Measurements from ENCODE around the gene OVOL3.

Gene OVOL3

DNA sequence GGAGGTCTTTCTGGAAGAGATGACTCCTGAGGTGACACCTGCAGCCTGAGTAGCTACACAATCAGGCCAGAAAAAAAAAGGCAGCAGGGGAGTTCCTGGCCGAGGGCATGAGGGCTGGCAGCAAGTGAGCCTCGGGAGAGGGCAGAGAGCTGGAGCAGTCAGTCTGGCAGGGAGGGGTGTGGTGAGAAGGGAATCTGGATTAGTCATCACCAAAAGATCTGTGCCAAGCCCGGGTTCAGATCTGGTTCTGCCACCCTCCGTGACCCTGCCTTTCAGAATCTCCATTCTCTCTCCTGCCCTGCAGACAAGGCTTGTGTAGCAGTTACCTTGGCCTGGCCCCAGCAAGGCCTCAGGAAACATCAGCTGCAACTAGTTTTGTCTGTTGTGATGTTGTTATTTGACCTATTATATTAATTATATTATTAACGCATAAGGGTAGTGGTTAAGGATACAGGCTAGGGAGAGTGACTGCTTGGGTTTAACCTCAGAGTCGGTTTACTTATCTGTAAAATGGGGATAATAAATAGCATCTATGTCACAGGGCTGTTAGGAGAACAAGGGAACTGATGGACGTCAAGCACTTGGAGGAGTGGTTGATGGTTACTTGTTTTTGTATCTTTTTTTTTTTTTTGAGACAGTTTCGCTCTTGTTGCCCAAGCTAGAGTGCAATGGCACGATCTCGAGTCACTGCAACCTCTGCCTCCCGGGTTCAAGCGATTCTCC, 26.2 kb downstream of the OVOL3 start:
- no peak for DNase-seq

DNA sequence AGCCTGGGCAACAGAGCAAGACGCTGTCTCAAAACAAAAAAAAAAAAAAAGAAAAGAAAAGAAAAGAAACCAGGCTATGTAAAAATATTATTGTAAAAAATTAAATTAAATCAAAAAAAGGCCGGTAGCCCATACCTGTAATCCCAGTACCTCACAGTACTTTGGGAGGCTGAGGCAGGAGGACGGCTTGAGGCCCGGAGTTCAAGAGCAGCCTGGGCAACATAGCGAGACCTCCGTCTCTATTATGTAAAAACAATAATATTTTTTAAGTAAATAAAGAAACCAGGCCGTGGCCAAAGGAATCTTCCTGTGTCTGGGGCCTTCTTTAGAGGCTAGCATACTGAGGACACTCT, 28.2 kb downstream of the OVOL3 start:
- DNase-seq: no peak

DNA sequence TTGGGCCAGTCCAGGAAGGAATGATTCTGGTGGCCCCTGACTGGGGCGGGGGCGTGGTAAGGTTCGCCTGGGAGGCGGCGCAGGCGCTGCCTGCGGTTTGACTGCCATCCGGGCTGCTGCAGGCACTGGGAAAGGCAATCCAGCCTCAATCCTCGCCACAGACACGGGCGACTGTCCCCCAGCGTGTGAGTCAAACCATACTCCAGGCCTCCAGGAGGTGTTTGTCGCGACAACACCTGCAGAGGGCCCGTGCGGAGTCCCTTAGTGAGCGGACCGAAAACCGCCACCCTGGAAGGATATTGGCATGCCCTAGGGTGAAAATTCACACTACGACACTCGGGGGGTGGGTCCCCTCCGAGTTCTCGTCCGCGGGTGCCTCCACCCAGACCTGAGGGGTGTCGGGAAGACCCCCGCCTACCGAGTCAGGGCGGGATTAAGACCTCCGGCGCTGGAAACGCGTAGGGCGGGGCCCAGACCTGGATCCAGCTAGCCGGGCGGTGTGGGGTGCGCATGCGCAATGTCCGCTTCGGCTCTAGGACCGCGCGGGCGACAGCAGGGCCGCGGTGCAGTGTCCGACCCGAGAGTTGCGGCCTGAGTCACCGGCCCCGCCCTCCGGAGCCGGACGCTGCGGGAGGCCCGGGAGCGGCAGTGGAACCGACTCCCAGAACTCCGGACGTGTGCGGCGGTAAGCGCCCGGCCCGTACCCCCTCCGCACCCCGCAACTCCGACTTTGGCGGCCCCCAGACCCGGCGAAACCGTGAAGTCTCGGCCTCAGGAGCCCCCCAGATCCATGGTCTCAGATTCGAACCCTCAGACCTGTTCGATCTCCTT, 28.7 kb downstream of the OVOL3 start, which contains the start of gene CAPNS1:
TSS of gene CAPNS1 (plus strand) at position 594 of the 831 bp plus-strand sequence. CDS start 946 bp downstream, outside the sequence.
- peak; percentile 92 for DNase-seq

DNA sequence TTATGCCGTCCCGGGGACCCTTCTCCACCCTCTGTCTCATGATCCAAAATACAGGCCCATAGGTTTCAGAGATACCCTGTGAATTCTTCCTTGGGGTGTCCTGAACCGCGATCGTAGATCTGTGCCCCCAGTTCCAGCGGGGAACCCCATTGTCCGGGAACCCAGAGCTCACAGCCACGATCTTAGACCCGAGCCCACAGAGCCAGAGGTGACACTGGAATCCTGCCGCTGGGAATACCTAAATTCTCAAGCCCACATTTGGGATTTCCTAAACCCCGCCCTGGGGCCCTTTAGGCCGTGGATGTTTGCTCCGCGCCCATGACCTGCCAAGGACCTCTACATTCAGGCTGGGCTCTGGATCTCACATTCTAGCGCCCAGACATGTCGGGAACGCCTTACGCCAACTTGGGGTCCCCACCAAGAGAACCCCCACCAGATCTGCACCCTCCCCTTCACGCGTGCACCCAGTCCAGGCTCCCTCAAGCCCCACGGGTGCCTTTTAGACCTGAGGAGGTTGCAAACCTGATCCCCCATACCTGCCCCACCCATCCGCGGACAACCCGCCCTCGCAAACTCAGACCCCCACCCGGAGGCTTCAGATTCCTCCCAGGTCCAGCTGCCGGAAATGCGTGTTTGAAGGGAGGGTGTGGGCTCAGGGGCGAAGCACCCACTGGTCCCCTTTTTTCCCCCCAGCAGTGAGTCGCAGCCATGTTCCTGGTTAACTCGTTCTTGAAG, 29.5 kb downstream of the OVOL3 start:
- peak; percentile 69 for DNase-seq

DNA sequence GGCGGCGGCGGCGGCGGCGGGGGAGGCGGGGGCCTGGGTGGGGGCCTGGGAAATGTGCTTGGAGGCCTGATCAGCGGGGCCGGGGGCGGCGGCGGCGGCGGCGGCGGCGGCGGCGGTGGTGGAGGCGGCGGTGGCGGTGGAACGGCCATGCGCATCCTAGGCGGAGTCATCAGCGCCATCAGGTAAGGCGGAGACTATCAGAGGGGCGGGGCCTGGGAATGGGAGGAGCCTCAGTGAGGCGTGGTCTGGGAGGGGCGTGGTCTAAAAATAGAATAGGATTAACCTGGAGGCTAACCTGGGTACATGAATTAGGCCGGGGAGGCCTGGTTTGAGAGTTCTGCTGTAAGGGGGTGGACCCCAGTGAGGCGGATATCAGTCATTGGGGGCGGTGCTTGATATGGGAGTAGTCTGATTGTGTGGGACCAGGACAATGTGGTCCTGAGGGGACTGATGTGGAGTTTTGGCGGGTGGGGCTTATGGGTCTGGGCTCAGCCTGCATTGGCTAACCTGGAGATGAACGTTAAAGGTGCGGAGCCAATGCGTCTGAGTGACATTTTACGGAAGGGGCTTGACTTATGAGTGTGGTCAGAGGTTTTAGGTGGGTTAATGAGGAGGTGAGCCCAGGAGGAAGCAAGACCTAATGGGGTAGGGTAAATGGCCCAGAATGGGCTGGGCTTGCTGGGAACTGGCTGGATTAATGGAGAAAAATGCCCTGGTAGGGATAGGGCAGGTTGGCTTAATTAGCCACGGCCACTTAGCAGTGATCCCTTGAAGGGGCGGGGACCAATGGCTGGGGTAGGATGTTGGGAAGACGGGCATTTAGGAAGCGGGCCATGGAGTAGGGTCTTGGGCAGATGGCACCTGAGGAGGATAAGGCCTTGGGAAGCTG, 30.3 kb downstream of the OVOL3 start:
- peak; percentile 87 for DNase-seq

DNA sequence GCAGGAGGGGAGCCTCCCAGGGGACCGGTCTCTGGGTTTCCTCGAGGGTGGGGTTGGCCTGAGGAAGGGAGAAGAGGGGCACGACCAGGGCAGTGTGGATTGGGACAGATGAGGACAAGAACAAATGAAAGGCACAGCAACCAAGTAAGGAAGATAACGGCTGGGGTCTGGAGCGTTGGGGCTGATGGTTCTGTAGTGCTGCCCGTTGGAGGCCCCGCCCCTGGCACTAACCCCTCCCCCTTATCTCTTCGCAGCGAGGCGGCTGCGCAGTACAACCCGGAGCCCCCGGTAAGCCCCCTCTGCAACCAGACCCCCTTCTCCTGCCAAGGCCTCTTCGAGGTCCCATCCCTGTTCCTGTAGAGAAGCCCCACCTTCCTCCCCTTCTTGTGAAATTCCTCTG, 31.1 kb downstream of the OVOL3 start:
- no peak for DNase-seq

DNA sequence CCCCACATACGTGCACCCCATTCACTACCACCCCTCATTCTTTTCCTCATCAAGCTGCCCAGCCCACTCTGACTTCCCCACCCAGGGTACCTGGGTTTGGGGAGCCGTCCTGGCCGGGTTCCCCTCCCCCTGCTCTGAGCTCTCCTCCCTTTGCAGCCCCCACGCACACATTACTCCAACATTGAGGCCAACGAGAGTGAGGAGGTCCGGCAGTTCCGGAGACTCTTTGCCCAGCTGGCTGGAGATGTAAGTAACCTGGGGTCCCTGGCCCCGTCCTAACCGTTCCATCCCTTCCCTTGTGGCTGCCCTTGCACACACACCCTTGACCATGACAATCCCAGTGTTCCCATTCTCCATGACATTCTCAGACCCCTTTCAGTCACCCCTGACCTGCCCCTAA, 31.6 kb downstream of the OVOL3 start:
- no peak for DNase-seq

DNA sequence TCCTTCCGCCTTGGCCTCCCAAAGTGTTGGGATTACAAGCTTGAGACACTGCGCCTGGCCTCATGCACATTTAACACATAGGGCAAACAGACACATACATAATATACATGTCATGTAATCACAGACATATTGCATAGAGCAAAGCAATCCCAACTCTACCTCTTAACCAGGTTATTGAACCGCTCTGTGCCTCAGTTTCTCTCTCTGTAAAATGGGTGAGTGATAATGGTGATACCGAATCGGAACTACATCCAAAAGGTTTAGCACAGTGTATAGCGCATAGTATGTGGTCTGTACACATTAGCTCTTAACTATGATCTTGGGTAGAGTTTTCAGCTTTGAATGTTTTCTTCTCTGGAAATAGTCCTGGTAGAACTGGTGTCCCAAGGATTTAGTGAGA, 33.7 kb downstream of the OVOL3 start:
- DNase-seq: no peak

DNA sequence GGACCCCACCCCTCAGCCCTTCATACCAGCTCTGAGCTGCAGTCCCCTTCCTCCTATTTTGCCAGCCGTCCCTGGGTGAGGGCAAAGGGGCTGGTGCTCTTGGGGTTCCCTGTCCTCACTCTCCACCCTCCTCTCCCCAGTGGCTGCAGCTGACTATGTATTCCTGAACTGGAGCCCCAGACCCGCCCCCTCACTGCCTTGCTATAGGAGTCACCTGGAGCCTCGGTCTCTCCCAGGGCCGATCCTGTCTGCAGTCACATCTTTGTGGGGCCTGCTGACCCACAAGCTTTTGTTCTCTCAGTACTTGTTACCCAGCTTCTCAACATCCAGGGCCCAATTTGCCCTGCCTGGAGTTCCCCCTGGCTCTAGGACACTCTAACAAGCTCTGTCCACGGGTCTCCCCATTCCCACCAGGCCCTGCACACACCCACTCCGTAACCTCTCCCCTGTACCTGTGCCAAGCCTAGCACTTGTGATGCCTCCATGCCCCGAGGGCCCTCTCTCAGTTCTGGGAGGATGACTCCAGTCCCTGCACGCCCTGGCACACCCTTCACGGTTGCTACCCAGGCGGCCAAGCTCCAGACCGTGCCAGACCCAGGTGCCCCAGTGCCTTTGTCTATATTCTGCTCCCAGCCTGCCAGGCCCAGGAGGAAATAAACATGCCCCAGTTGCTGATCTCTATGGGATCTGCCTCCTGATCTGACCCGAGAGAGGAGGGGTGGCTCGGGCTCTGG, 38.9 kb downstream of the OVOL3 start:
- no peak for DNase-seq

DNA sequence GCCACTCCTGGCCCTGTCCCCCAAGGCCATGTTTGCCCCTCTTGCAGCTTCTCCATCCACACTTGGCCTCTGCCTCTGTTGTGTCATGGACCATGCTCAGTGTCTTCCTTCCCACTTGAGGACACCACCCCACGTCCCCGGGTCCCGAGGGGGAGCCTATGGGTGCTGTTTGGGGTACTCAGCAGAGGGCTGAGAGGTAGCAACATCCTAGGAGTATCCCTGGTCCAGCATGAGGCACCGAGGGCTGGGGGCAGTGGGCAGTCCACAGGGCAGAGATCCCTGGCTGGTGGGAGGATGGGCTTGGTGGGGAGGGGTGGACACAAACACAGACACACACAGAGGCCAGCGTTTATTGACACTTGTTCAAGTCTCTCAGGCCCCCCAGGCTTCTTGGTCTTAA, 39.6 kb downstream of the OVOL3 start:
- DNase-seq: no peak

DNA sequence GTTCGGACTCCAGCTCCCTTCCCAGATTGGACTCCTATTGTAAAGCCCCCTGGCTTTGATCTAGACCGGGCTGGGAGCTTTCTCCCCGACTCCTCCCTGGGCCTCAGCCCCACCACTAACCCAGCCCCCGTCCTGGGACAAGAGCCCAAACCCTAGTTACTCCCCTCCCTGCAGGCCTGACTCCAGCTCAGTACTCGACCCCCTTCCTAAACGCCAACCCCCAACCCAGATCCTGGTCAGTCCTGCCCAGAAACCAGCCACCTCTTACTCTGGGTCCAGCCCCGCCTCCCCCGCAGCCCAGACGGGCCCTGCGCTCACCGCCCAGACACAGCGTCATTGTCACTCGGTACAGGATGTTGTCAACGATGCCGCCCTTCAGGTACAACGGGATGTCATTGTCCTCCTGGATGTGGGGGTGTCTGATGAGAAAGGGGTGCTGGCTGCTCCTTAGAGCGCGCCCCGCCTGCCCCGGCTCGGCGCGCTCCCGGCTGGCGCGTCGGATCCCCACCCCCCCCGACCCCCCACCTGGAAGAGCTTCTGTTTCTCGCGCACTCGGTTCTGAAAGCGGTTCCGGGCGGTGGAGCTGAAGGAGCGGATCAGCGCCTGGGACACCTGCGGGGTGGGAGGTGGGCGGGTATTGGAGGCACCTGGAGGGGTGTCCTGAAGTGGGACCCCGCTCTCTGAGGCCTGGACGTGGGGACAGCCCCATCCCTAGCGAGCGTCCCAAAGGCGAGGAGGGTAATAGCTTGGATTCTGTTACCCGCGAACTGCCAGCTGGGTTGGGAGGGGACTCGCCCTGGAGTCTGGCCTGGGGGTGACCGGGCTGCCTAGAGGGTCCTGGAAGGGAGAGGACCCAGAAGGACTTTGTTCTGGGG, 40.4 kb downstream of the OVOL3 start:
- no peak for DNase-seq

DNA sequence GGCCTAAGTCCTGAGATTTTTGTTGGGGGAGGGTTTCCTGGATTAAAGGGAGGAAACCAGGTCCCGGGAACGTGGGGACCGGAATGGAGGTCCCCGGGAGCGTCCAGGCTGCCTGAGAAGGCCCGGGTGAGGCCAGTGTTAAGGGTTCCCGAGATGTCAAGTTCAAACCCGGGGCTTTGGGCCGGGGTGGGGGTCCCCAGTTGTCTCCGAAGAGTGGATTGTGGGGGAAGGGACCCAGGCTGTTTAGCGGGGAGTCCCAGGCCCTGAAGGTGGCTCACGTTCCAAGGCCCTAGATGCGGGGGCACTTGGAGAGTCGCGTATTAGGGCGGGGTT, 41.0 kb downstream of the OVOL3 start:
- no peak for DNase-seq

DNA sequence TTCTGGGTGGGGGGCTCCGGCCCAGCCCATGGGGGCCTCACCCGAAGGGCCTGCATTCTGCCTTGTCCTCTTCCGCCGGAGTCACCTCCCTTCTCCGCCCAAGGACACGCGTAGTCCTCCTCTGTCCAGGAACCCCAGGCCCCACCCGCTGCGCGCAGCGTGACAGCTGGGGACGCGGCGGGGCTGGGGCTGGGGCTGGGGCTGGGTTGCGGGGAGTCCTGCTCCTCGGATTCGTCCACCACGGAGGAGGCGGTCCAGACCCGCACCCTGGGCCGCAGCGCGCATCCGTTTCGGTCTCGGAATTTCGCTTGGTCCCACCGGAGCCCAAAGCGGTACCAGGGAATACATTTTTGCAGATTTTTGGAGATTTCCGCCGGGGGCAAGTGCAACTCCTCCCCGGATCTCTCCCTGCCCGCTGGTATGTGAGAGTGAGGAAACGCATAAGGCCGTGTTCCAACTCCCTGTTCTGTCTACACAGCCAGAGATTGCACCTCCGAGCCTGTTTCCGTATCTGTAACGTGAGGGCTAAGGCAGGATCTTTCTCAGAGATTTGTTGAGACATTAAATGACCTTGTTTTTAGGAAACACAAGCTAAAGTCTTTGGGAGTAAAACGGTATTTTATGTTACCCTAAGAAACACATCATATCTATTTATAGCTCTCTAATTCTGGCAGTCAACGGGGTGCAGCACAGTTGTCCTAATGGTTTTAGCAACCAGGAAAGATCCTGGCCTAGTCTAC, 41.6 kb downstream of the OVOL3 start, which contains the start of gene COX7A1:
TSS of gene COX7A1 (minus strand) at position 96 of the 740 bp plus-strand sequence. CDS start at position 56, 40 bp downstream.
- no peak for DNase-seq

DNA sequence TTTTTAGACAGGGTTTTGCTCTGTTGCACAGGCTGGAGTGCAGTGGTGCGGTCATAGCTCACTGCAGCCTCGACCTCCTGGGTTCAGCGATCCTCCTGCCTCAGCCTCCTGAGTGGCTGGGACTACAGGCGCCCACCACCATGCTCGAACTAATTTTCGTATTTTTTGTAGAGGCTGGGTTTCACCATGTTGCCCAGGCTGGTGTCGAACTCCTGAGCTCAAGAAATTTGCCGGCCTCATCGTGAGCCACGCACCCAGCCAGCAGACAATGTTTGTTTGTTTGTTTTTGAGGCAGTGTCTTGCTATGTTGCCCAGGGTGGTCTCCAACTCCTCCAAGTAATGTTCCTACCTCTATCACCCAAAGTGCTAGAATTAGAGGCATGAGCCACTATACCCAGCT, 42.2 kb downstream of the OVOL3 start:
- no peak for DNase-seq

DNA sequence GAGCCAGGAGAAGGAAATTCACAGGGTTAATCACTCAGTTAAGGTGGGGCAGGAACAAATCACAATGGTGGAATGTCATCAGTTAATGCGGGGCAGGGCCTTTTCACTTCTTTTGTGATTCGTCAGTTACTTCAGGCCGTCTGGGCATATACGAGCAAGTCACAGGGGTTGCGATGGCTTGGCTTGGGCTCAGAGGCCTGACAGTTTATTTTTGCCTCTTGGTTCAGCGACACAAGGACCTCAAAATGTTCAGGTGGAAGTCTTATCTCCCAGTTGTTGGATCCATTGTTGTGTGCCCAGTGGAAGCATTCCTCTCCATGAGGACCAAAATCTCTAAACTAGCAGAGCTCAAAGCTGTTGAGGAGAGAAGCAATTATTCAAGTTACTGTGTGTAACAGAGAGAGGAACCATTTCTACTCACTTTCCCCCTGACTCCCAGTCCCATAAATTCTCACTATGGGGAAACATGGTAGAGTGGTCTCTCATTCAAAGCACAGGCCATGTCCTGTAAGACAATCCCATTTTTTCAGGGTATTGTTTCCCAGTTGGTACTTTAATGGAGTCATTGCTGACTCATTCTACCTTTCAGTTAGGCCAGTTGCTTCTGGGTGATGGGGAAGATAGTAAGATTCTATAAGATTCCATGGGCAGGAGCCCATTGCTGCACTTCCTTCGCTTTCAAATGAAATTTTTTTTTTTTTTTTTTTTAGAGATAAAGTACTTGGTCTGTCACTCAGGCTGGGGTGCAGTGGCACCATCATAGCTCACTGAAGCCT, 50.1 kb downstream of the OVOL3 start:
- no peak for DNase-seq
